Measurements from ENCODE around the gene COX6B2. TPM values are rescaled to one million over a fixed set of nuclear protein-coding genes. Genes with fewer than 3 reads are reported as not detected.
A peak's percentile ranks its signal among the peaks of the same experiment; 100 is the strongest.

COX6B2 gene
- total RNA-seq, 2 donors from 2014 or later, result 0.75 to 0.84 TPM

GRCh38 chr19:55309448-55309847, 45.1 kb downstream of the COX6B2 start:
- Mint-ChIP-seq H3K4me3 (no peak overlapping the region), H3K36me3 (ENCODE audit: low read depth) (peaks cover 52% of the 10 kb centered on the region), H3K27ac (no peak overlapping the region), H3K4me1 (peaks cover 3% of the 10 kb centered on the region), H3K27me3 (ENCODE audit: insufficient read depth) (no peaks in the 10 kb centered on the region), H3K9me3 (no peaks in the 10 kb centered on the region)
- H3K9ac ChIP-seq (ENCODE audit: extremely low read depth, low read length, poor library complexity, severe bottlenecking), result no peak overlapping the region
- no peak for DNase-seq
- peaks cover 2% of the 10 kb centered on the region for H3K4me1 ChIP-seq (ENCODE audit: control insufficient read depth, insufficient read depth, low read length)
- H3K27ac ChIP-seq (ENCODE audit: low read depth, low read length), result no peak overlapping the region
- no peak for TF ChIP-seq CTCF (conservative IDR thresholded peaks at IDR 0.05)
- H3K4me3 ChIP-seq (ENCODE audit: low read length), result no peak overlapping the region
- H3K9me3 ChIP-seq (ENCODE audit: control insufficient read depth, low read length), result no peaks in the 10 kb centered on the region
- 89 to 95% methylated on average over 3 to 5 of the region's 5 CpGs for WGBS, 2 experiments (ENCODE audit: insufficient coverage in 1 of 2, insufficient read length in 1 of 2)
- peaks cover 56% of the 10 kb centered on the region for H3K36me3 ChIP-seq (ENCODE audit: control insufficient read depth, insufficient read depth, low read length)
- H3K27me3 ChIP-seq (ENCODE audit: control insufficient read depth, insufficient read depth, low read length, poor library complexity, severe bottlenecking), result no peaks in the 10 kb centered on the region

- Mint-ChIP-seq H3K4me3 (no peak overlapping the region), H3K9me3 (no peaks in the 10 kb centered on the region), H3K4me1 (peaks cover 3% of the 10 kb centered on the region), H3K27me3 (ENCODE audit: insufficient read depth) (no peaks in the 10 kb centered on the region), H3K27ac (no peak overlapping the region), H3K36me3 (ENCODE audit: low read depth) (peaks cover 59% of the 10 kb centered on the region)
- no peak for TF ChIP-seq CTCF (conservative IDR thresholded peaks at IDR 0.05)
- Histone ChIP-seq H3K27me3 (ENCODE audit: control insufficient read depth, insufficient read depth, low read length, poor library complexity, severe bottlenecking) (no peaks in the 10 kb centered on the region), H3K9me3 (ENCODE audit: control insufficient read depth, low read length) (no peaks in the 10 kb centered on the region), H3K9ac (ENCODE audit: extremely low read depth, low read length, poor library complexity, severe bottlenecking) (no peak overlapping the region), H3K4me3 (ENCODE audit: low read length) (no peak overlapping the region), H3K36me3 (ENCODE audit: control insufficient read depth, insufficient read depth, low read length) (peaks cover 67% of the 10 kb centered on the region), H3K4me1 (ENCODE audit: control insufficient read depth, insufficient read depth, low read length) (no peaks in the 10 kb centered on the region), H3K27ac (ENCODE audit: low read depth, low read length) (no peak overlapping the region)
- WGBS, 2 experiments (ENCODE audit: insufficient coverage in 1 of 2, insufficient read length in 1 of 2), result 98 to 100% methylated on average over 7 to 11 of the region's 11 CpGs
- DNase-seq, result no peak
These were observed 46.2 kb downstream of the COX6B2 start for GRCh38 chr19:55308281-55308680.

GRCh38 chr19:55306712-55307111, 47.8 kb downstream of the COX6B2 start:
- Mint-ChIP-seq H3K9me3 (no peaks in the 10 kb centered on the region), H3K27ac (peak overlapping the region; percentile 48), H3K36me3 (ENCODE audit: low read depth) (peaks cover 67% of the 10 kb centered on the region), H3K27me3 (ENCODE audit: insufficient read depth) (no peaks in the 10 kb centered on the region), H3K4me1 (peaks cover 5% of the 10 kb centered on the region), H3K4me3 (no peak overlapping the region)
- Histone ChIP-seq H3K36me3 (ENCODE audit: control insufficient read depth, insufficient read depth, low read length) (peaks cover 81% of the 10 kb centered on the region), H3K9ac (ENCODE audit: extremely low read depth, low read length, poor library complexity, severe bottlenecking) (no peak overlapping the region), H3K4me1 (ENCODE audit: control insufficient read depth, insufficient read depth, low read length) (no peaks in the 10 kb centered on the region), H3K27me3 (ENCODE audit: control insufficient read depth, insufficient read depth, low read length, poor library complexity, severe bottlenecking) (no peaks in the 10 kb centered on the region), H3K9me3 (ENCODE audit: control insufficient read depth, low read length) (no peaks in the 10 kb centered on the region), H3K4me3 (ENCODE audit: low read length) (no peak overlapping the region), H3K27ac (ENCODE audit: low read depth, low read length) (no peak overlapping the region)
- 90 to 92% methylated on average over 3 of the region's 3 CpGs for WGBS, 2 experiments (ENCODE audit: insufficient coverage in 1 of 2, insufficient read length in 1 of 2)
- no peak for TF ChIP-seq CTCF (conservative IDR thresholded peaks at IDR 0.05)
- DNase-seq, result no peak
